ENCODE measurements around the gene SMIM35.

GRCh38 chr11:118017631-118018315 lies 69.0 kb downstream of the SMIM35 start:
- TF ChIP-seq CTCF (IDR thresholded peaks at IDR 0.05; ENCODE audit: insufficient read depth, low read length, poor library complexity, severe bottlenecking), result no peak
- TF ChIP-seq EZH2phosphoT487 (conservative IDR thresholded peaks at IDR 0.05; ENCODE audit: low read length), result no peak

Measured in SU-DHL-6 (cell line).